Measurements from ENCODE around the gene OAS3. TPM values are rescaled to one million over a fixed set of nuclear protein-coding genes. Genes with fewer than 3 reads are reported as not detected.

OAS3 gene
- total RNA-seq, 1 experiment from 2014 or later: 1.2 TPM

DNA sequence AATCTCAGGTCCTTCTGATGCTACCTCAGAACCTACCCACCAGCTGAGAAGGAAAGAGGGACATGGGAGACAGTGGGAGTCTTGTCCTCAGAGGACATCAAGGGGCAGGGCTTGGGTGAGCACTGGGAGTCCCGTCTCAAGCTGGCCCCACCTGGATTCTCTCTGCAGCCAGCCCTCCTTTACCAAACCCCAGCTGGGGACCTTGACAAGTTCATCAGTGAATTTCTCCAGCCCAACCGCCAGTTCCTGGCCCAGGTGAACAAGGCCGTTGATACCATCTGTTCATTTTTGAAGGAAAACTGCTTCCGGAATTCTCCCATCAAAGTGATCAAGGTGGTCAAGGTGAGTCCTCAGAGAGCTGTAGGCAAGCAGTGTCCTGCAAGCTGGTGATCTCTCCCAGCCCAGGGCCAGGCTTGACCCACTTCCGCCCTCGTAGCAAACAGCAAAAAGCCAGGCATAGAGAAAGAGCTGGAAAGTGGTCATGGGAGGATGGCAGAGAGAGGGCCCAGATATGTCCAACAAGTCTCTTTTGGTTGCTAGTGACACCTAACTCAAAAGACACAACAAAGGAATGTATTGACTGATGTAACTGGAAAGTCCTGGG is 25.9 kb downstream of the OAS3 start (continued):
- TF ChIP-seq, protein P1, sequence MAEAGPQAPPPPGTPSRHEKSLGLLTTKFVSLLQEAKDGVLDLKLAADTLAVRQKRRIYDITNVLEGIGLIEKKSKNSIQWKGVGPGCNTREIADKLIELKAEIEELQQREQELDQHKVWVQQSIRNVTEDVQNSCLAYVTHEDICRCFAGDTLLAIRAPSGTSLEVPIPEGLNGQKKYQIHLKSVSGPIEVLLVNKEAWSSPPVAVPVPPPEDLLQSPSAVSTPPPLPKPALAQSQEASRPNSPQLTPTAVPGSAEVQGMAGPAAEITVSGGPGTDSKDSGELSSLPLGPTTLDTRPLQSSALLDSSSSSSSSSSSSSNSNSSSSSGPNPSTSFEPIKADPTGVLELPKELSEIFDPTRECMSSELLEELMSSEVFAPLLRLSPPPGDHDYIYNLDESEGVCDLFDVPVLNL (CRISPR knock-in tag; IDR thresholded peaks at IDR 0.05; ENCODE audit: borderline replicate concordance, low read depth): no peak
- TF ChIP-seq NR2C2 (CRISPR knock-in tag; IDR thresholded peaks at IDR 0.05) (no peak), CREM (CRISPR knock-in tag; IDR thresholded peaks at IDR 0.05) (no peak)

DNA sequence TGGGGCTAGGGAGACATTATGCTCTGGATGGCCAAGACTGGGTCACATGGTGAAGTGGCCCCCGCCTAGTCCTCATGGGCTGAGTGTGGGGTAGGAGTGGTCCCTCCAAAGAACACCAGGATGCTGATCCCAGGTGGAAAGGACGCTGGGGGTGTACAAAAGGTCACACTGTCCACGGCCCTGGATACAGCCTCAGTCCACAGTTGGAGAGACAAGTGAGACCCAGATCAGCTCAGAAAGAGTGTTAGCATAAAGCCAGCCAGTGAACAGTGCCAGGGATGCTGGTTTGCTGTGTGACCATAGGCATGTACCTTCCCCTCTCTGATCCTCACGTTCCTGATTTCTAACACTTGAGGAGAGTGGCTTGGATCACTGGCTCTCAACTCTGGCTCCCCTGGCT is 26.6 kb downstream of the OAS3 start:
- peaks cover 27% of the 10 kb centered on the region for H3K9me3 Mint-ChIP-seq
- H3K27me3 Mint-ChIP-seq (ENCODE audit: low read depth): peaks cover 9% of the 10 kb centered on the region
- H3K27ac Mint-ChIP-seq: no peak overlapping the region
- no peaks in the 10 kb centered on the region for H3K4me1 Mint-ChIP-seq
- POLR2A ChIA-PET: no interaction called here
- CTCF ChIA-PET: interaction anchor here (4.8 kb wide), 1 partner anchor 28 kb away, joined by 21 read pairs; no protein-coding TSS in a partner anchor
- DNase-seq (ENCODE audit: low spot score) (no peak), ATAC-seq (no peak)
- TF ChIP-seq RORB (CRISPR knock-in tag; IDR thresholded peaks at IDR 0.05) (no peak), ZNF138 (CRISPR knock-in tag; conservative IDR thresholded peaks at IDR 0.05) (no peak), ZNF396 (CRISPR knock-in tag; IDR thresholded peaks at IDR 0.05; ENCODE audit: borderline replicate concordance) (no peak), FOXP1 (CRISPR knock-in tag; IDR thresholded peaks at IDR 0.05; ENCODE audit: borderline replicate concordance) (no peak), CREB1 (CRISPR knock-in tag; IDR thresholded peaks at IDR 0.05) (no peak), TEAD1 (CRISPR knock-in tag; IDR thresholded peaks at IDR 0.05) (no peak), ZNF423 (CRISPR knock-in tag; IDR thresholded peaks at IDR 0.05) (no peak), JAZF1 (CRISPR knock-in tag; IDR thresholded peaks at IDR 0.05) (no peak), ETV6 (CRISPR knock-in tag; IDR thresholded peaks at IDR 0.05) (no peak), GABPB1 (CRISPR knock-in tag; IDR thresholded peaks at IDR 0.05) (no peak), FOXJ3 (CRISPR knock-in tag; IDR thresholded peaks at IDR 0.05; ENCODE audit: borderline replicate concordance) (no peak), NR1H2 (CRISPR knock-in tag; IDR thresholded peaks at IDR 0.05) (no peak)
- TF ChIP-seq, protein P2, sequence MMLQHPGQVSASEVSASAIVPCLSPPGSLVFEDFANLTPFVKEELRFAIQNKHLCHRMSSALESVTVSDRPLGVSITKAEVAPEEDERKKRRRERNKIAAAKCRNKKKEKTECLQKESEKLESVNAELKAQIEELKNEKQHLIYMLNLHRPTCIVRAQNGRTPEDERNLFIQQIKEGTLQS (CRISPR knock-in tag; conservative IDR thresholded peaks at IDR 0.05): no peak
- TF ChIP-seq, protein P3, sequence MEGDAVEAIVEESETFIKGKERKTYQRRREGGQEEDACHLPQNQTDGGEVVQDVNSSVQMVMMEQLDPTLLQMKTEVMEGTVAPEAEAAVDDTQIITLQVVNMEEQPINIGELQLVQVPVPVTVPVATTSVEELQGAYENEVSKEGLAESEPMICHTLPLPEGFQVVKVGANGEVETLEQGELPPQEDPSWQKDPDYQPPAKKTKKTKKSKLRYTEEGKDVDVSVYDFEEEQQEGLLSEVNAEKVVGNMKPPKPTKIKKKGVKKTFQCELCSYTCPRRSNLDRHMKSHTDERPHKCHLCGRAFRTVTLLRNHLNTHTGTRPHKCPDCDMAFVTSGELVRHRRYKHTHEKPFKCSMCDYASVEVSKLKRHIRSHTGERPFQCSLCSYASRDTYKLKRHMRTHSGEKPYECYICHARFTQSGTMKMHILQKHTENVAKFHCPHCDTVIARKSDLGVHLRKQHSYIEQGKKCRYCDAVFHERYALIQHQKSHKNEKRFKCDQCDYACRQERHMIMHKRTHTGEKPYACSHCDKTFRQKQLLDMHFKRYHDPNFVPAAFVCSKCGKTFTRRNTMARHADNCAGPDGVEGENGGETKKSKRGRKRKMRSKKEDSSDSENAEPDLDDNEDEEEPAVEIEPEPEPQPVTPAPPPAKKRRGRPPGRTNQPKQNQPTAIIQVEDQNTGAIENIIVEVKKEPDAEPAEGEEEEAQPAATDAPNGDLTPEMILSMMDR (IDR thresholded peaks at IDR 0.05): no peak
- TF ChIP-seq, protein P4, sequence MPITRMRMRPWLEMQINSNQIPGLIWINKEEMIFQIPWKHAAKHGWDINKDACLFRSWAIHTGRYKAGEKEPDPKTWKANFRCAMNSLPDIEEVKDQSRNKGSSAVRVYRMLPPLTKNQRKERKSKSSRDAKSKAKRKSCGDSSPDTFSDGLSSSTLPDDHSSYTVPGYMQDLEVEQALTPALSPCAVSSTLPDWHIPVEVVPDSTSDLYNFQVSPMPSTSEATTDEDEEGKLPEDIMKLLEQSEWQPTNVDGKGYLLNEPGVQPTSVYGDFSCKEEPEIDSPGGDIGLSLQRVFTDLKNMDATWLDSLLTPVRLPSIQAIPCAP (CRISPR knock-in tag; IDR thresholded peaks at IDR 0.05): no peak
- no peak overlapping the region for H3K4me3 Mint-ChIP-seq
- peaks cover 13% of the 10 kb centered on the region for H3K36me3 Mint-ChIP-seq

DNA sequence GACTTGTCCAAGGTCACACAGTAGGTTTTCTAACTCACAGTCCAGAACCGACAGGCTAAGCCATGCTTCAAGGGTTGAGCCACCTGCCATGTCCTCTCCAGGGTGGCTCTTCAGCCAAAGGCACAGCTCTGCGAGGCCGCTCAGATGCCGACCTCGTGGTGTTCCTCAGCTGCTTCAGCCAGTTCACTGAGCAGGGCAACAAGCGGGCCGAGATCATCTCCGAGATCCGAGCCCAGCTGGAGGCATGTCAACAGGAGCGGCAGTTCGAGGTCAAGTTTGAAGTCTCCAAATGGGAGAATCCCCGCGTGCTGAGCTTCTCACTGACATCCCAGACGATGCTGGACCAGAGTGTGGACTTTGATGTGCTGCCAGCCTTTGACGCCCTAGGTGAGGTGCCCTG is 27.4 kb downstream of the OAS3 start:
- DNase-seq (ENCODE audit: low spot score) (no peak), ATAC-seq (no peak)
- no peak for TF ChIP-seq TP53 (CRISPR knock-in tag; IDR thresholded peaks at IDR 0.05)
- no peak overlapping the region for H3K4me3 Mint-ChIP-seq
- no peak overlapping the region for H3K27ac Mint-ChIP-seq
- ChIA-PET CTCF (interaction anchor here (0.8 to 4.8 kb wide), 2 partner anchors 27 to 65 kb away, joined by 4 to 21 read pairs; no protein-coding TSS in a partner anchor), POLR2A (no interaction called here)
- peaks cover 20% of the 10 kb centered on the region for H3K9me3 Mint-ChIP-seq
- H3K27me3 Mint-ChIP-seq (ENCODE audit: low read depth): peaks cover 7% of the 10 kb centered on the region
- peaks cover 8% of the 10 kb centered on the region for H3K36me3 Mint-ChIP-seq
- H3K4me1 Mint-ChIP-seq: no peaks in the 10 kb centered on the region

Data from WTC11 (cell line).